Fibroblast of skin of left quadriceps (primary cell): ENCODE data around the gene ZNF536.
"Not testable (repeated sequence)": the region's sequence is repeated elsewhere in the genome, so short reads cannot be mapped to it uniquely, and the experiment has no call there.

ENCODE experiments used
- DNase-seq, 2 experiments: peaks; one replicate each; pipeline ENCODE4 v3.0.0-alpha.2; 2013; ENCODE audit warnings: low read depth in 2 of 2

Gene ZNF536

DNA sequence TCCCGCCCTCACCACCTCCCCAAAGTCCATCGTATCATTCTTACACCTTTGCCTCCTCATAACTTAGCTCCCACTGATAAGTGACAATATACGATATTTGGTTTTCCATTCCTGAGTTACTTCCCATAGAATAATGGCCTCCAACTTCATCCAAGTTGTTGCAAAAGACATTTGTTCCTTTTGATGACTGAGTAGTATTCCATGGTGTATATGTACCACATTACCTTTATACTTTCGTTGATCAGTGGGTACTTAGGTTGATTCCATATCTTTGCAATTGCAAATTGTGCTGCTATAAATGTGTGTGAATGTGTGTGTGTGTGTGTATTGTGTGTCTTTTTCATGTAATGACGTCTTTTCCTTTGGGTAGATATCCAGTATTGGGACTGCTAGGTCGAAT, 109.6 kb downstream of the ZNF536 start:
- no peak for DNase-seq

DNA sequence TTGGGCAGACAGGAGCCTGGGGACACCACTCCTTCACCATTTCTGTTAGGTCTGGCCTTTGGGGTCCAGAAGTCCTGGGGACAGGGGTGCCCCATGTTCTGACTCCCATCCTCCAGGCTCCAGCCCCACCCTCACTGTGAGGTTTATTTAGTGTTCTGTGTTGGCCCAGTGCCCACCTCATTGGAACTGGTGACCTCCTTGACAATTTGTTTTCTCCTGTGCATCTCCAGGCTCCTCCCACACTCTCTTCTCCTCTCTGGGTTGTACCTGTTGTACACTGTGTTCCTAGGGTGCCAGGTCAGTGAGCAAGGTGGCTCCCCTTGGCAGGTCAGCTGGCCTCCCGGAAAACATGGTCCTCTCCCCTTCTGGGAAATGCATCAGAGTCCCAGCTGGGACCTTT, 110.8 kb downstream of the ZNF536 start:
- DNase-seq = no peak

DNA sequence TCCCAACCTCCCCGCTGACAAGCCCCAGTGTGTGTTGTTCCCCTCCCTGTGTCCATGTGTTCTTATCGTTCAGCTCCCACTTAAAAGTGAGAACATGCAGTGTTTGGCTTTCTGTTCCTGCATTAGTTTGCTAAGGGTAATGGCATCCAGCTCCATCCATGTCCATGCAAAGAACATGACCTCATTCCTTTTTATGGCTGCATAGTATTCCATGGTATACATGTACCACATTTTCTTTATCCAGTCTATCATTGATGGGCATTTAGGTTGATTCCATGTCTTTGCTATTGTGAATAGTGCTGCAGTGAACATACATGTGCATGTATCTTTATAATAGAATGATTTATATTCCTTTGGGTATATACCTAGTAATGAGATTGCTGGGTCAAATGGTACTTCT, 114.1 kb downstream of the ZNF536 start:
- DNase-seq = not testable (repeated sequence)

DNA sequence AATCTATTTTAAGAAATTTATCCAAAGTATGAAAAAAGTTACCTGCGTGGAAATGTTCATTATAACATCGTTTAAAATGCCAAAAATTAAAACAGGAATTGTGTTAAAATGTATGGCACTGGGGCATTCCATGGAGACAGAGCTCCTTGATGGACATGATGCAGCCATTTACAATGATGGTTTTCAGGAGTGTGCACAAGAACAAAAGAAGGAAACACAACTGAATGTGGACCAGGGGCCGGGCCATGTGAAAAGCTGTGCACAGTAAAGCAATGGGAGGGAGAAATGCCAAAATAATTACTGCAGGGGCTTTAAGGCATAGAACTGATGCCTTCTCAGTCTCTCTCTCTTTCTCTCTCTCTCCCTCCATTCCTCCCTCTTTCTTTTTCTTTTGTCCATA, 115.0 kb downstream of the ZNF536 start:
- no peak for DNase-seq

DNA sequence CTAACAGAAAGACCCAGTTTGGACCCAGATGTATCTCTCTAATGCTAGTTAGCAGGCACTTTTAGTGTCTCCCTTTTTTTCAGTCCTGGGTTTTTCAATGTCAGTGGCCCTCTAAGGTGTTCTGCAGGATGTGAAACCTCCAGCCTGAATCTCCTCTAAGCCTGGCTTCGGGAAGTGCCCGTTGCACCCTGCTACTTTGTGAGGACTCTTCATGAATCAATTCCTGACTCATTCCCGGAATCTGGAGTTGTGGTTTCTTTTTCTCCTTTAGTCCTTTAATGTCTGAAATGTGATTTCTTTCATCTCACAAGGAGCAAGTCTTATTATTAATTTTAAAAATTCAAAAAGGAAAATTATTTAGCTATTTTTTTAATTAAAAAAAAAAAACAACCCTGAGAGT, 116.0 kb downstream of the ZNF536 start:
- no peak for DNase-seq

- DNase-seq = no peak
Observed at GRCh38 chr19:30490760-30491159, 118.6 kb downstream of the ZNF536 start.

GRCh38 chr19:30492586-30493270, 120.5 kb downstream of the ZNF536 start:
- no peak for DNase-seq

DNA sequence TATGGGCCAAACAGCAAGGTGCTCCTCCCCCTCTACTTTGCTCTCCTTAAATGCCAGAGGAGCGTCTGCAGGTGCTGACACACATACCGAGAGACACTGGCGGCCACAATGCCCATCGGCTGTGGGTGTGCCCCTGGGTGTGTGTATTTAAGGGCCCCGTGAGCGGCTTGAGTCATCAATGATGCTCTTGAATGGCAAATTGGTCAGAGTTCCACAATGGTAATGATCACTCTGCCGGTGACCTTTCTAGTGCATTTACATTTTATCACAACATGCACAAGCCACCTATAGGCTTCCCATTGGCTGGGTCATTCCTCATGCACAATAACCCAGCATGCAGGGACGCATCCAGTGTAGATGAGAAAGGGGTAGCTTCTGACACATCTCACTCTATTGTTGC, 124.8 kb downstream of the ZNF536 start:
- no peak for DNase-seq

GRCh38 chr19:30498085-30498484, 125.9 kb downstream of the ZNF536 start:
- not testable (repeated sequence) for DNase-seq

- DNase-seq = no peak
Observed at GRCh38 chr19:30498707-30499106, 126.5 kb downstream of the ZNF536 start.

GRCh38 chr19:30504272-30504671, 132.1 kb downstream of the ZNF536 start:
- DNase-seq = no peak

GRCh38 chr19:30512176-30513081, 140.2 kb downstream of the ZNF536 start:
- peak; percentile 59 to 65 for DNase-seq

- no peak for DNase-seq
Observed at GRCh38 chr19:30513082-30513411, 140.9 kb downstream of the ZNF536 start.

- DNase-seq = no peak
Observed at GRCh38 chr19:30516111-30516510, 143.9 kb downstream of the ZNF536 start.

- DNase-seq = peak; percentile 75 to 77
Observed at GRCh38 chr19:30516531-30516930, 144.3 kb downstream of the ZNF536 start.

DNA sequence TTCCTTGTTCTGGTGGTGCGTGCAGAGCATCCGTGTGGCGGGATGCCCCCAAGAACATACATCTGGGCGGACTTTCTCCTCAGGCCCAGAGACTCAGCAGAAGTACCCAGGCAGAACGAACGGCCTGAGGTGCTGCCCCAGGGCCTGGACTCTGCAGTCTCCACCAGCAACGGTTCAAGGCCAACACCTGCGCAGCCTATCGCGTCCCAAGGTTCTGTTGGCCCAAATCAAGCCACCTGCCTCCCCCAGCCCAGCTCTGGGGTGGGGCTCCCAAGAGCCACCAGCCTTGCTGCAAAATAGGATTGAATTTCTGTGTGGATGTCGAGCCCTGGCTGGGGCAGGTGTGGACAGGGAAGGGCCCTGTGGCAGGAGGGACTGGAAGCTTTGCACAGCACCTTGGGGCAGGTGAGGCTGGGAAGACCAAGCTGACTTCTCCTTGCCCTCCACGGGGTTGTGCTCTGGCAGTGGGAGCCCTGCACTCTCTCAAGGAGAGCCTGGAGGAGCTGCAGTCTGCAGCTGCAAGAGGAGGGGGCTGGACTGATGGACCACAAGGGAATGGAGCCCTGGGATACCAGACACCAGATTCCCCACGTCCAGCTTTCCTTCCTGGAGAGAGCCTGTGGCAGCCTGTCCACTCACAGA, 146.9 kb downstream of the ZNF536 start:
- no peak for DNase-seq

GRCh38 chr19:30519607-30520205, 147.5 kb downstream of the ZNF536 start:
- DNase-seq = no peak

DNA sequence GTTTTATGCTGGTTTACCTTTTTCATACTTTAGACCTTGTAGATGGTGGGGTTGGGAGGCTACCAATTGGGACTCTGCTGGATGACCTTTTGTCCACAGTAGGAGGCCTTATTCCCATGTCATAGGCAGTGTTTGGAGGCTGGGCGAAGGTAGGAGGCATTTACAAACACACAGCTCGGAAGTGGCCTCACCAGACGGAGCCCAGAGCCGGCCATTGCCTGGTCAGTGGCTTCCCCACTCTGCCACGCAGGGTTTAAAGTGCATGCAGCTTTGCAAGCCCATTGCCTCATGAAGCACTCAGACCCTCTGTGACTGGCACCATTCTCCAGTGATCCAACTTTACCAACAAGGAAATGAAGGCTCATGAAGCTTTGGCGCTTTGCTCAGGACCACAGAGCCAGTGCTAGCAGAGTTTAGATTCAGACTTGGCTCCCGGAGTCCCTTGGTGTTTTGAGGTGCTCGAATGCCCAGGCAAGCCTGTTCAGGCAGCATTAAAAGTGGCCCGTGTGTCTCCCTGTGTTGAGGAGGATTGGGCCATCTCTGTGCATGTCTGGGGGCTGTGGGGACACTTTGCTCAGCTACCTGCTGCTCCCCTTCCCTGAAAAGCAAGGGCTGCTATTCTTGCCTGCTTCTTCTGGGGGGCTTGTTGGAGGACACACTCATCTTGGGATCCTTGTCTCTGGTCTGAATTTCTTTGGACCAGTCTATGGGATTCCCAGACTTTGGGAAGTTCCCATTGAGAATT, 148.7 kb downstream of the ZNF536 start:
- DNase-seq = no peak

DNA sequence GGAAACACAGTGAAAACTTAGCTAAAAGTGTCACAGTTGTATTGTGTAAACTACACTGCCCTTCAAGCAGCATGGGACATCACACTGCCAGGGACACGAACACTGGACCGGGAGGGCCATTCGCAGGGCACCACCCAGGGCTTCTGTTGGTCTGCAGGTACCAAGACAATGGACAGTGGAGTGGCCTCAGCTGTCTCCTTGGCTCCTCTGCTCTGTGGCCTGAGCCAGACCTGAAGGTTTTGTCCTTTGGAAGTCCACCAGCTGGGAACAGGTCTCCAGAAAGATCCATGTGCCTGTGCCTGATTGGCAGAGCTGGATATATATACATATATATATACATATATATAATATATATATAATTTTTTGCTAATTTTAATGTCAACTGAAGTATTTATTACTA, 149.8 kb downstream of the ZNF536 start:
- DNase-seq = no peak

- DNase-seq = no peak
Observed at GRCh38 chr19:30522341-30522740, 150.2 kb downstream of the ZNF536 start.

GRCh38 chr19:30523791-30524190, 151.6 kb downstream of the ZNF536 start:
- DNase-seq = no peak

DNA sequence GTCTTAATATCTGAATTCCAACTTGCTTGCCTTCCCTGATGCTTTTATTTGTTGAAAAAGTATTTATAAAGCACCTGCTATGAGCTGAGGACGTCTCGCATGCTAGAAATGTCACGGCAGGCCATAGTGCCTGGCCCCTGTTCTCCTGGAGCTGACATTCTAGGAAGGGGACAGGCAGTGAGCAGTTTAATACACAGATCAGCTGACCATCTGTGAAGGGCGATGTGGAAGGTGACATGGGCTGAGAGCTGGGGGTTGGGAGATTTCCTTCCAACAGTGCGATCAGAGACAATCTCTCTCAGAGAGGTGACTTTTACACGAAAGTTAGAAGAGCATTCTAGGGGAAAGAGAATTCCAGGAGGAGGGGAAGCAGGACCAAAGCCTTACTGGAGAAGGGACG, 153.2 kb downstream of the ZNF536 start:
- no peak for DNase-seq
